K562 (cell line): ENCODE measurements around the gene MMP19. TPM values are rescaled to one million over a fixed set of nuclear protein-coding genes. Genes with fewer than 3 reads are reported as not detected.

Experiments
- ATAC-seq: fragments of 200-7000 bp; cut with Tn5 transposase; 3 replicates; pipeline ENCODE4 v1.9.1; 2020; ENCODE audit warnings: moderate library complexity
- BruUV-seq: library from RNA; stranded (reverse); fragments of 400-500 nt; replicated peaks from 2 replicates; lab custom pipeline; 2021; lab: Mats Ljungman, UMichigan
- CTCF ChIA-PET: fragments of 300-600 bp; formaldehyde crosslinking; extraction: SDS; loops from one replicate; lab custom pipeline; 2021; ENCODE audit warnings: low intra/inter-chr PET ratio; lab: Yijun Ruan, JAX
- POLR2A ChIA-PET: fragments of 300-600, 350-650 bp; sonication (Branson Sonifier 250); formaldehyde crosslinking; extraction: SDS; loops from one replicate; lab custom pipeline; 2021; ENCODE audit warnings: antibody characterized with exemption, inconsistent platforms; lab: Yijun Ruan, JAX
- DNase-seq, 4 experiments: peaks; one replicate each; pipeline versions ENCODE4 v3.0.0 to v3.0.0-alpha.2; 2011 to 2018; ENCODE audit warnings: low spot score in 3 of 4, mixed read lengths in 3 of 4; ENCODE audit errors: extremely low read depth in 1 of 4
- FAIRE-seq: peaks from 2 replicates; lab custom pipeline; 2011; peaks lifted over from hg19 to GRCh38; lab: Jason Lieb, UNC
- H2AFZ ChIP-seq: 2 replicates; pipeline ENCODE4 v1.6.0; 2011; ENCODE audit warnings: low read depth, low read length, control low read depth, inconsistent platforms
- H3K27ac ChIP-seq: fragments of 200-600 bp; 3 replicates; pipeline ENCODE4 v1.8.0; 2011; ENCODE audit warnings: low read depth, mild to moderate bottlenecking, control low read depth, inconsistent platforms, low read length, moderate library complexity, mixed read lengths; ENCODE audit errors: extremely low read depth
- H3K27me3 ChIP-seq, 2 experiments: fragments of 300-600 bp in 1 of 2; 2 replicates in 1 of 2; 3 replicates in 1 of 2; pipeline versions ENCODE4 v1.6.0 to v1.8.0; 2011; ENCODE audit warnings: inconsistent platforms in 2 of 2, low read length in 2 of 2, mild to moderate bottlenecking in 1 of 2, mixed read lengths in 1 of 2, moderate library complexity in 1 of 2; ENCODE audit not compliant: control insufficient read depth in 2 of 2, insufficient read depth in 2 of 2
- H3K36me3 ChIP-seq: fragments of 300-600 bp; 3 replicates; pipeline ENCODE4 v1.8.0; 2011; ENCODE audit warnings: mild to moderate bottlenecking, low read length, inconsistent platforms; ENCODE audit not compliant: control insufficient read depth, insufficient read depth
- H3K4me1 ChIP-seq, 2 experiments: fragments of 200-600 bp in 1 of 2; replicated peaks in 1 of 2; 2 replicates in 1 of 2; 3 replicates in 1 of 2; pipeline versions ENCODE4 v1.5.1 to v1.8.0; 2011; ENCODE audit warnings: inconsistent platforms in 2 of 2, low read length in 2 of 2, mild to moderate bottlenecking in 1 of 2, mixed read lengths in 1 of 2, moderate library complexity in 1 of 2; ENCODE audit not compliant: control insufficient read depth in 2 of 2, insufficient read depth in 2 of 2
- H3K4me2 ChIP-seq: 2 replicates; pipeline ENCODE4 v1.6.1; 2011; ENCODE audit warnings: low read length, control low read depth, inconsistent platforms, mixed read lengths; ENCODE audit not compliant: insufficient read depth
- H3K4me3 ChIP-seq: fragments of 200-600 bp; sonication (generic), shearing (Covaris generic); 2 replicates; pipeline ENCODE4 v1.5.1; 2016; ENCODE audit warnings: control low read depth, inconsistent platforms
- H3K79me2 ChIP-seq: fragments of 200-600 bp; 3 replicates; pipeline ENCODE4 v1.8.0; 2011; ENCODE audit warnings: low read length, inconsistent platforms; ENCODE audit not compliant: control insufficient read depth, insufficient read depth
- H3K9ac ChIP-seq, 2 experiments: 2 replicates each; pipeline versions ENCODE4 v1.6.0 to v1.6.1; 2011; ENCODE audit warnings: low read depth in 2 of 2, low read length in 2 of 2, control low read depth in 1 of 2, inconsistent platforms in 1 of 2, mild to moderate bottlenecking in 1 of 2, mixed read lengths in 1 of 2; ENCODE audit not compliant: insufficient read depth in 1 of 2
- H3K9me1 ChIP-seq: one replicate; pipeline ENCODE4 v1.6.0; 2011; ENCODE audit warnings: inconsistent platforms, mild to moderate bottlenecking, low read length, moderate library complexity; ENCODE audit not compliant: control insufficient read depth, insufficient read depth
- H3K9me3 ChIP-seq: replicated peaks from 2 replicates; pipeline ENCODE4 v1.5.1; 2011; ENCODE audit warnings: low read depth, low read length, inconsistent platforms; ENCODE audit not compliant: control insufficient read depth, insufficient read depth
- H4K20me1 ChIP-seq: replicated peaks from 2 replicates; pipeline ENCODE4 v1.6.1; 2011; ENCODE audit warnings: low read length, inconsistent platforms, mixed read lengths; ENCODE audit not compliant: control insufficient read depth, insufficient read depth
- ARID1B ChIP-seq: fragments of 450-650 bp; IDR thresholded peaks from 2 replicates; pipeline ENCODE4 v1.6.1; 2016; ENCODE audit warnings: antibody characterized with exemption, mild to moderate bottlenecking, inconsistent platforms
- CEBPZ ChIP-seq: fragments of 150-350 bp; IDR thresholded peaks from 2 replicates; pipeline ENCODE4 v1.6.1; 2014; ENCODE audit warnings: low read depth, mild to moderate bottlenecking, low read length, borderline replicate concordance
- HMGXB4 ChIP-seq: sonication (generic); formaldehyde crosslinking; IDR thresholded peaks from 2 replicates; pipeline ENCODE4 v1.8.1; 2023; ENCODE audit warnings: mild to moderate bottlenecking, missing genetic modification reagents
- SMAD4 ChIP-seq: fragments of 250-450 bp; sonication (Bioruptor Pico); conservative IDR thresholded peaks from 2 replicates; pipeline ENCODE4 v1.8.0; 2021; ENCODE audit warnings: inconsistent platforms, mild to moderate bottlenecking, moderate library complexity
- SMARCB1 ChIP-seq: IDR thresholded peaks from 2 replicates; pipeline ENCODE4 v1.6.1; 2011; ENCODE audit warnings: improper control_type of control experiment, low read depth; ENCODE audit not compliant: insufficient read length
- ZBTB34 ChIP-seq: fragments of 250-450 bp; sonication (Bioruptor Pico); IDR thresholded peaks from 2 replicates; pipeline ENCODE4 v1.8.0; 2021; ENCODE audit warnings: mild to moderate bottlenecking, moderate library complexity
- ZNF408 ChIP-seq: fragments of 250-450 bp; sonication (Bioruptor Pico); IDR thresholded peaks from 2 replicates; pipeline ENCODE4 v1.4.0; 2020; ENCODE audit warnings: low read depth, mild to moderate bottlenecking, moderate library complexity
- WGBS: fragments of 100-300 bp; shearing (Covaris generic); methylation state at CpG from one replicate; pipeline ENCODE4 v1.1.6; 2016; ENCODE audit warnings: low coverage, mixed read lengths; ENCODE audit not compliant: insufficient coverage; ENCODE audit errors: missing lambda C conversion rate; 5-methylcytosine and 5-hydroxymethylcytosine counted together
- in situ Hi-C: fragments of 300-500 bp; cut with MboI; formaldehyde crosslinking; loops from 4 replicates; pipeline ENCODE4 v1.15.0; 2018; ENCODE audit warnings: inconsistent platforms, mixed read lengths
- intact Hi-C: fragments of 100-400 bp; cut with micrococcal nuclease; formaldehyde crosslinking; loops from 2 replicates; pipeline ENCODE4 v1.14.2; 2022
- polyA plus RNA-seq, 8 experiments: library from polyadenylated mRNA; depleted of rRNA in 4 of 8; stranded (reverse) in 5 of 8; unstranded in 3 of 8; fragments of >200 nt; fragmentation: Nextera tagmentation in 2 of 8; fragmentation: Illumina TruSeq in 1 of 8; extraction: Ambion mirVana in 2 of 8; extraction: Trizol in 1 of 8; gene quantifications; 2 replicates each; pipeline versions ENCODE4 v1.2.1 to v1.2.3, GENCODE V29; 2011 to 2014; ENCODE audit warnings: inconsistent platforms in 1 of 8, missing spikeins in 1 of 8
- total RNA-seq, 7 experiments: library from RNA; depleted of rRNA in 6 of 7; stranded (reverse); fragments of >200 nt in 6 of 7; fragmentation: Illumina TruSeq in 2 of 7; extraction: Trizol in 2 of 7; gene quantifications; 2 replicates each; pipeline versions ENCODE4 v1.2.1 to v1.2.3, GENCODE V29; 2011 to 2021; ENCODE audit warnings: low replicate concordance in 1 of 7
- TF ChIP-seq, protein P1 (sequence below): sonication (generic); formaldehyde crosslinking; IDR thresholded peaks from 2 replicates; pipeline ENCODE4 v1.8.1; 2022; ENCODE audit warnings: missing genetic modification reagents
- TF ChIP-seq, protein P2 (sequence below), 2 experiments: IDR thresholded peaks in 1 of 2; conservative IDR thresholded peaks in 1 of 2; 2 replicates each; pipeline ENCODE4 v1.6.1; 2016; ENCODE audit warnings: low read depth in 2 of 2, mild to moderate bottlenecking in 1 of 2, missing compliant biosample characterization in 1 of 2, missing genetic modification characterization in 1 of 2, moderate library complexity in 1 of 2

The MMP19 gene
- total and polyA plus RNA-seq, 9 of the 15 experiments (the other 6 are each of a cell fraction or from before 2014, with no cell fraction given): 0.14 to 1.6 (median 0.66) TPM

DNA sequence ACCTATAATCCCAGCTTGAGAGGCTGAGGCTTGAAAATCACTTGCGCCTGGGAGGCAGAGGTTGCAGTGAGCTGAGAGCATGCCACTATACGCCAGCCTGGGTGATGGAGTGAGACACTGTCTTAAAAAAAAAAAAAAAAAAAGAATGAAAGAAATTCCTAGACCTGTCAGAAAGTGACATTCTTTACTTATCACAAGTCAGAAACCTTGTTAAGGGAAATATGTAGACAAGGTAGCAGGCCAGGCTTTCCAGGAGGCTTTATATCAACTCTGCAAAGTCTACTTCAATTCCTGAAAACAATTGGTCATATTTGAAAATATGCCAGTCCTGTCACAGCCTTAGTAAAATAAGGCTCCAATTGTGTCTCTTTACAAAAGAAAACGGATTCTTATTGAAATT lies 19.1 kb upstream of the MMP19 start (continued):
- TF ChIP-seq, protein P1, sequence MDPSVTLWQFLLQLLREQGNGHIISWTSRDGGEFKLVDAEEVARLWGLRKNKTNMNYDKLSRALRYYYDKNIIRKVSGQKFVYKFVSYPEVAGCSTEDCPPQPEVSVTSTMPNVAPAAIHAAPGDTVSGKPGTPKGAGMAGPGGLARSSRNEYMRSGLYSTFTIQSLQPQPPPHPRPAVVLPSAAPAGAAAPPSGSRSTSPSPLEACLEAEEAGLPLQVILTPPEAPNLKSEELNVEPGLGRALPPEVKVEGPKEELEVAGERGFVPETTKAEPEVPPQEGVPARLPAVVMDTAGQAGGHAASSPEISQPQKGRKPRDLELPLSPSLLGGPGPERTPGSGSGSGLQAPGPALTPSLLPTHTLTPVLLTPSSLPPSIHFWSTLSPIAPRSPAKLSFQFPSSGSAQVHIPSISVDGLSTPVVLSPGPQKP: no peak
- TF ChIP-seq CEBPZ: no peak

- no TSS peak for BruUV-seq
- ATAC-seq (no peak), FAIRE-seq (no peak), DNase-seq (no peak)
- Histone ChIP-seq H3K36me3 (no peaks in the 10 kb centered on the region), H3K4me1 (no peaks in the 10 kb centered on the region; a peak in 1 of 5 replicates), H3K4me3 (no peak overlapping the region), H3K79me2 (no peaks in the 10 kb centered on the region), H3K9ac (no peak overlapping the region), H3K9me3 (no peaks in the 10 kb centered on the region; the same call in 1 of the 2 replicates), H3K27me3 (no peaks in the 10 kb centered on the region), H3K4me2 (no peak overlapping the region), H4K20me1 (no peaks in the 10 kb centered on the region), H3K9me1 (no peaks in the 10 kb centered on the region), H3K27ac (no peak overlapping the region), H2AFZ (no peak overlapping the region)
- in situ Hi-C loops: no loop called here
- ChIA-PET POLR2A (no interaction called here), CTCF (no interaction called here)
- 47% methylated on average over 8 of the region's 8 CpGs for WGBS
- intact Hi-C loops: no loop called here
- TF ChIP-seq SMARCB1 (no peak), ZBTB34 (CRISPR knock-in tag) (no peak), HMGXB4 (CRISPR knock-in tag) (no peak), SMAD4 (no peak), ARID1B (no peak), ZNF408 (CRISPR knock-in tag) (no peak)
- TF ChIP-seq, protein P2, sequence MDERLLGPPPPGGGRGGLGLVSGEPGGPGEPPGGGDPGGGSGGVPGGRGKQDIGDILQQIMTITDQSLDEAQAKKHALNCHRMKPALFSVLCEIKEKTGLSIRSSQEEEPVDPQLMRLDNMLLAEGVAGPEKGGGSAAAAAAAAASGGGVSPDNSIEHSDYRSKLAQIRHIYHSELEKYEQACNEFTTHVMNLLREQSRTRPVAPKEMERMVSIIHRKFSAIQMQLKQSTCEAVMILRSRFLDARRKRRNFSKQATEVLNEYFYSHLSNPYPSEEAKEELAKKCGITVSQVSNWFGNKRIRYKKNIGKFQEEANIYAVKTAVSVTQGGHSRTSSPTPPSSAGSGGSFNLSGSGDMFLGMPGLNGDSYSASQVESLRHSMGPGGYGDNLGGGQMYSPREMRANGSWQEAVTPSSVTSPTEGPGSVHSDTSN (CRISPR knock-in tag; IDR thresholded peaks at IDR 0.05; ENCODE audit: low read depth): no peak
- TF ChIP-seq, protein P2 (tag; conservative IDR thresholded peaks at IDR 0.05; ENCODE audit: low read depth): no peak
These were observed 18.7 kb upstream of the MMP19 start for GRCh38 chr12:55861396-55861795.
